GF-D8 (cell line): ENCODE data around the gene CUBN.
A peak's percentile ranks its signal among the peaks of the same experiment; 100 is the strongest.

Source experiments
- DNase-seq: peaks from one replicate; lab custom pipeline; 2025; lab: John Stamatoyannopoulos, UW

The CUBN gene

DNA sequence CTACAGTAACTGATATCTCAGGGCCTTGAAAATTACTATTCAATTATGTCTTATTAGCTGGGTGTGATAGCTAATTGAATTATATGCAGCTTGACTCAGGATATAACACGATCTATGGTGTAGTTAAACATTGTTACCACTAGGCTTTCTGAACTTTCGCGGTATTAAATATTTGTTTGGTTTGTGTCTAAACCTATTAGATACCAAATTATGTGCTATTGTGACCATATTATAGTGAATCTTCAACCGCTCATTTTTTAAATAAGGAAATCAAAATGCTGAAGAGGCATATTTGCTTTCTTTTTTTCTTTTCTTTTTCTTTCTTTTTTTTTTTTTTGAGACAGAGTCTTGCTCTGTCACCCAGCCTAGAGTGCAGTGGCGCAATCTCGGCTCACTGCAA lies 213.1 kb downstream of the CUBN start:
- DNase-seq: no peak

DNA sequence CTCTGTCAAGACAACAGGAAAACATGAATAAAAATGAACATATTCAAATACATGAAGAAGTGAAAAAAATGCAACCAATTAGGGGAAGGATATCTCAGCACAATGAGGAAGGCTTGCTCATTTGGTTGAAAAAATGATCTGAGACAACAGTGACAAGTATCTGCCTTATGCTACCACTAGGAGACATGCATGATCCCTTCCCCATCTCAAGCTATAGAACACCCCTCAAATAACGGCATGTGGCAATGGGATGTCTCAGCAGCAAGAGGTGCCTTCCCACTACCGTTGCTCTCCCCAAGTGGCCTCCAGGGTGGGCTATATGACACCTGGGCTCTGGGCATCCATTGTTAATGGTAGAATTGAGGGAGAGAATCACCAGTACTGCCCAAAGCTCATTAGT lies 214.3 kb downstream of the CUBN start:
- DNase-seq: no peak

DNA sequence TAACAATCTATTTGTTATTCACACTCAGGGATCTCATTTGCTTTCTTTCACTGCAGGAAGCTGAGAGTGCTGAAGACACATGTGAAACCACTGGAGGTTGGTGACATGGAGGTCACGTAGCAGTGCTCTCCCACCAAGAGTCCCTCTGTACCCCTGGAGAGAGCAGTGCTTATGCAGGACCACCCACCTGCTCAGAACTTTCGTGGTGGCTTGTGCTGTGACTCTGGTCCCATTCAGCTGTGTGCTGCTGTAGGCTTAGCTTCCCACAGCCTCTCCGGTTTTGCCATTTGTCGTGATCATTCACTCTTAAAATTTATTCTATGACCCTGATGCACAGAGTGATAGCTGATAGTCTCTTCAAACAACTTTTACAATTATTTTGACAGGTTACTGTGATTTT lies 216.3 kb downstream of the CUBN start:
- no peak for DNase-seq

DNA sequence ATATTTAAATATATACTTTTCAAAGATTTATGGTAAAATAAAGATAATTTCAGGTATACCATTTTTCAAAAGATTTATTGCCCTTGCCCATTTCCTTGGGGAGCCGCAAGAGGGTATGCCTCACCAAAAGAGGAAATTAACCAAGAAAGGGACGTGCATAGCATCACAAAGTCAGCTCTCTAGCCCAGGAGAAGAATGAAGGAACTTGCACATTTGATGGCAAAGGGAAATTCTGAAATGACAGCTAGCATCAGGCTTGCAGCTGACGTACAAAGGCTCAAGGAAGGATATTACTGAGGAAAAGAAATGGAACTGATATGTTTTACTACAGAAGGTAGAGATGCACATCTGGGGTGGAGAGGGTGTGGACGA lies 218.8 kb downstream of the CUBN start:
- peak; percentile 32 for DNase-seq

DNA sequence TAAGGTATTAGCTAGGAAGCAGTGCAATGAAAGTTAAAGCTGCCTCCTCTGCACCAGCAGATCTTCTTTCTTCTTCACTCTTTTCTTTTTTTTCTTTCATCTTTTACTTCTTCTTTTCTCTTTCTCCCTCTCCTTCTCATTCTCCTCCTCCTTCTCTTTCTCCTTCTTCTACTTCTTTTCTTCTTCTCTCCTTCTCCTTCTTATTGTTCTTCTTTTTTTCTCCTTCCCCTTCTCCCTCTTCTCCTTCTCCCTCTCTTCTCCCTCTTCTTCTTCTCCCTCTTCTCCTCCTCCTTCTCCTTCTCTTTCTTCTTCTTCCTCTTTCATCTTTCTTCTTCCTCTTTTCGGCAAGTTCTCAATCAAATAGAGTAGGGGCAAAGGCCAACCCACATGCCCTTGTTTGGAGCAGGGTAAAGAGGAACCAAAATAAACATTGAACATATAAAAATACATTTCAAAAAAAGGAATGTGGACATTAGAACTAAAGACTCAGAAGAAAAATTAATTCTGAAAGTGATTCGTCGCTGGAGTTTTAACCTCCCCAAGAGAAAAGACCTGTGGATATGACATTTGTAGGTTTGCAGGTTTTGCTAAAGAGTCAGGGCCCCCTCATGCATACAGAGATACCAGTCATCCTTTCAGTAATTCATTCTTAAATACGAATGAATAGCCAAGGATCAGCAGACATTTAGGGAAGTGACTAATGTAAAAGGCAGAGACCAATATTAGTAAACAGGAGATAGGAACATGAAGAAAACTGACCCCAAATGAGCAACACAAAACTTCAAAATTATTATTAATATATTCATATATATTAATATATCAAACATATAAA lies 219.4 kb downstream of the CUBN start:
- DNase-seq: peak; percentile 7

DNA sequence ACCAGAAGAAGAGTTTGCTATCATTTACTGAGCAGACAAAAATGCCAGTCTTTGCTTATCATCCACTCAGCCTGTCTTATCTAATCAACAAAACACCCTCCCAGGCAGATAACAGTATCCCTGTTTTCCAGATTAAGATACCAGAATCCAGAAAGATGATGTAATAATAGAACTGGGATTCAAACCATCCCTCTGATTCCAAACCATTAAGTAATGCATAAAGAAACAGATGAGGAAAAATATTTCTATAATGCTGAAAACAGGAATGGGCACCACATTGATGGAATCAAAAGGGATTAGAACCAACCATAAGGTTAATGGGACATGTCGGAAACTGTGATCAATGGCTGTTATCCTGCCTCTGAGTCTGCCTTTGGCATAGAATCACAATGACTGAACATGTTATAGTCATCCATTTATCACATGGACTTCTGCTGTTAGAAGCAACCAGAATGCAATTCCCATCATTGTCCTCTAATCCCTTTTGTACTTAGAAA lies 220.3 kb downstream of the CUBN start:
- no peak for DNase-seq

DNA sequence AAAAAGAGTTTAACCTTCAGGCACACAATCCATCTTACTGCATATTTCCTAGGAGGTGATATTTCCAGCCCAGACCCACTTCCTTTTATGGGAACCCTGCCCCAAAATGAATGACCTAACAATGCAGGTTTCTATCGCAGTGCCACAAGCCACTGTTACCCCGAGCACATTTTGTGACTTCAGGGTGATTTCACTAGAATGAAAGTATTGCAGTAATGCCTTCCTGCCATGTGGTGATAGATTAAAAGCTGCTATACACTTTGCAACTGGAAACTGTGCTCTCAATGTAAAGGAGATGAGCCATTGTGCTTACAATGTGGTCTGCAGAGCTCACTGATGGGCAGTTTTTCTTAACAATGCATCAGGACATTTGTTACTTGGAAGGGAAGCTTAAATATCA lies 221.9 kb downstream of the CUBN start:
- DNase-seq: peak; percentile 60

DNA sequence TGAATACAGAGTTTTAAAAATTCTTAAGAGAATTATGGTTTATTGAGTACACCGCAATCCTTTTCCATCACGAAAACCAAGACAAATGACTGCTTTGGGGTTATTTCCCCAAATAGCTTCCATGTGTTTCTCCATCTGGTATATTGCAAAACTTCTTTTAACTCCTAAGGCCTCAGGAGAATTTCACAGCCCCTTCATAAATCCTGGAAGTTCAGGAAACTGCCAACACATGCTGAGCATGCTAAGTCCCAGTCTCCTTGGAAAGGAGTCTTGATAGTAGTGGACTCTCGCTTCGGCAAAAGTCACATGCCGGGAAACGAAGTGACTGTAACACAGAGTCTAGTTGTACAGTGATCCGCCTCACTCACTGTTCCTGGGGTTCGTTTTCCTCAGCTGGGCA lies 224.3 kb downstream of the CUBN start:
- DNase-seq: no peak

DNA sequence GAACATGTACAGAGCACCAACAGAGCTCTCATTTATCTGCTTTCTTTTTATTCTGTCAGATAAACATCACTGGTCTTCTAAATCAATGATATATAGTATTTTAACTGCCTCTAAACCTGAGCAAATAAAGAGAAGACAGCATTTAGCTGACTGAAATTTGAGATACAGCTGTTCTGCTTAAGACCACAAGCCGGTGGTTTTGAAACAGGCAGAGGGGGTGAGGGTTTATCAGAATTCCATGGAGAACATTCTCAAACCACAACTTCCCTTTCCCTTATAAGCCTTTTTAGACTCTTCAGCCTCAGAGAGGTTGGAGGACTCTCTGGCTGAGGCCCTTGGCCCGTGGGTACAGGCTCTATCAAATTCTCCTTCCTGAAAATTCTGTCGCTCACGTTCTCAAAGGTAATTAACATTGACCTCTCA lies 225.0 kb downstream of the CUBN start:
- peak; percentile 78 for DNase-seq

DNA sequence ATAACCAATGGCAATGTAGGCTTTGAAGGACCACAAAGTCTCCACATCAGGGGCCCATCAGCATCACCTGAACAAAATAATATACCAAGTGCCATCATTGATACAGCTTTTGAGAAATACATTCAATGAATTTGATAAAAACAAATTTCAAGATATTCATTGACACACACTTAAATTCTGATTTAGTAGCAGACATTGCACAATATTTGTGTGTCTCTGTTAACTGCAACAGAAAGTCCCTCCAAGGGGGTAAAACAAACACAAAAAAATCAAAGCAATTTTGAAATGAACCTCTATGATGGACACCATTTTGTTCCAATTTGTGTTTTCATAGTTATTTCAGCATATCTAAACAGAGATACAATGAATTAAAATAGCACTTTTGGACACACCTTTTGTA lies 225.6 kb downstream of the CUBN start:
- DNase-seq: no peak

DNA sequence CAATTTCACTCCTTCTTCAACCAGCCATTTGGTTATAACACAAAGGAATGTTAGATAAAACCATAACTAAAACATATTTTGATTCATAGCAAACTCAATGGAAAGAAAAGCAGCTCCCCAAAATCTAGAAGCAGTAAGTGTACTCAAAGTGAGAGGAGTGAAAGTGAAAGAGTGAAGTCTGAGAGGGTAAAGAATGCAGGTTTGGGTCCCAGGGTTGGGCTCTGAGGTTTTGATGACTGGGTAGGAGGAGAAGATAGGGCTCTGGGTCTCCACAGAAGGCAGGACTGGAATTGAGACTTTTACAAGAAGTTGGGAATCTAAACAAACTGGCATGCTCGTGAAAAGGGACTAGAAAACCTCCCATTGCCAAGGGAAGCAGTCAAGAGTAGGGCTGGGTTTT lies 227.0 kb downstream of the CUBN start:
- DNase-seq: no peak

DNA sequence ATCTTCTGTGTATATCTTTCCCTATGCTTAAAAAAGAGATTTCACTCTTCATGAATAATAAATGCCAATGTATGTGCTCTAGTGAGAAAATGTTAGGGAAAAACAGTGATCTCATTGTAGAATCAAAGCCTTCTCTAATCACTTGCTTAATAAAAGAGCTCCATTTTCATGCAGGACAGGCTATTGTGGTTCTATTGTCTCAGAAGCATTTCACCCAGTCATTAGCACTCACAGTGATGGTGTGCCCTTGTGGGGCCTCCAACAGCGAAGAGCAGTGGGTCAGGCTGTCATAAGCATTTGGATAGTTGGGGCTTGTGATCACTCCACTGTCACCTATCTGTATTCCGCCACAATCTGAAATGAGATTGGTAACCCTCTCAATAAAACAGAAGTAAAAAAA lies 228.5 kb downstream of the CUBN start:
- DNase-seq: no peak

DNA sequence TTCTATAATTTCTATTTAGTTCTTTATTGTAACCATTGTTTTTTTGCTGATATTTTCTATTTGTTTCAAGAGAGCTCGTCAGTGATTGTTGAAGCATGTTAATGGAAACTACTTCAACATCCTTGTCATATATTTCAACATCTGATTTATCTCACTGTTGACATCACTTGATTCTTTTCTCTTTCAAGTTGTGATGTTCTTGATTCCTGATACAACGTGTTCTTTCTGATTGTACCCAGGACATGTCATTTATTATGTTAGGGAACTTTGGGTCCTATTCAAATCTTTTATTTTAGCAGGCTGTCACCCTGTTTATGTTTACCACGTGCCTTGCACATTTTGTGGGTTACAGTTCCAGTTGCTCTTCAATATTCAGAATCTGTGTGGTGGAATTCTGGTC lies 232.6 kb downstream of the CUBN start:
- no peak for DNase-seq

DNA sequence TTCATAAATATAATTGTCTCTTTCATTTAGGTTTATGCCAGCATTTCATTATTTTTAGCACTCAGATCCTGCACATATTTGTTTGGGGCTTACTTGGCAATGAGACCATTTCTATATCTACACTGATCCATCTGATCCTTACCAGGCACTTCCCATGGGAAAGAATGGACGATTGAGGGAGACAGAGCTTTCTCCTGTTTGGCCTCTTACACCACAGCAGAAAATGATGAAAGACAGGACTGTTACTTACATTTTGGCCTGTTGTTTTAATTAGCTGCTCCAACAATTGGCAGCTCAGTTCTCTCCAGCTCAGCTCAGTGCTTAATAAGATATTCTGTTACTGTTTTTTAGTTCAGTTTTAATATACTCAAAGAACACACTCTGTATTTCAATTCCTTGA lies 234.8 kb downstream of the CUBN start:
- DNase-seq: no peak

DNA sequence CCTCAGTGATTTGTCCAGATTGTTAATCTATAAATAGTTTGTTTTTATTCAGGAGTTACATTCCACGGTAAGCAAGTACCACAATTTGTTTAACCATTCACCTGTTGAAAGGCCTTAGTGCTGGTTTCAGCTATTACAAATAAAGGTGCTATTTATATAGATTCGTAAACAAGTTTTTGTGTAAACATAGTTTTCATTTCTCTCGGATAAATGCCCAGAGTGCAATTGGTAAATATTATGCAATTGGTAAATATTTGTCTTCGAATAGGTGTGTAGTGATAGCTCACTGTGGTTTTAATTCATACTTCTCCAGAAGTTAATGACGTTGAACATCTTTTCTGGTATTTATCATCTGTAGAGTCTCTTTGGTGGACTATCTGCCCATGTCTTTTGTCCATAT lies 235.9 kb downstream of the CUBN start:
- DNase-seq: no peak

DNA sequence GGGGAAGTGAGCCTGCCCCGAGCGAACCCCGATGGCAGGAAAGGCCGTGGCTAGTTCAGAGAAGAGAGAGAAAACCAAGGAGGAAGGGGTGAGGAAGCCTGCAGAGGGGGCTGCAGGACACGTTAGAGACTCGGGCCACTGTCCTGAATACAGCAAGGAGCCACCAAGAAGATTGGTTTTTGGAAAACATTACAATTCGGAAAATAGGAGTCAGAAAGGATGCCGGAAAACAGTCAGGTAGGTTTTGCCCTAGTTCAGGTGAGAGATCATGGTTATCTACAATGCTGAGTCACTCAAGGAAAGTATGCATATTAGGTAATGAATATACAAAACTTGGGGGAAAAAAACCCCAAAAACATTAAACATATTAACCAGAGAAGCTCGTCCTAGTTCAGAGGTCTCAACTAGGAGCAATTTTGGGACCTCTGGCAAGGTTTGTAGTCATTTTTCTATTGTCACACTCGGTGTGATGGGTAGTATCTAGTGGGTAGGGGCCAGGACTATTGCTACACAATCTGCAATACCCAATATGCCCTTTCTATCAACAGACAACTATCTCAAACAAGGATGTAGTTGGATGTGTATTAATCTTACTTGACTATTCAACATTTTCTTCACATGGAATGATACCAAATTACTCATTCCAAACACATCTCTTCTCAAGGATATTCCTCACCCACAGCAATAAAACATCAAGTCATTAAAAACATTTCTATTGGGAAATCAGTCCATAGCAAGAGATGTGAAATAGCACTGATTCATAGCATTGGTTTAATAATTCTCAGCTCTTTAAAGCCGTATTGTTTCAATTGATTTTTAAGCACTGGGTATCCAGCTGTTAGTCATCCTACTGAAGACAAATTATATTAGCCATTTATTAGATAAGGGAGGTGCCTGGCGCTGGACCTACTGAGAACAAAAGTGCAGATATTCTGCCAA lies 238.0 kb downstream of the CUBN start:
- peak; percentile 45 for DNase-seq

DNA sequence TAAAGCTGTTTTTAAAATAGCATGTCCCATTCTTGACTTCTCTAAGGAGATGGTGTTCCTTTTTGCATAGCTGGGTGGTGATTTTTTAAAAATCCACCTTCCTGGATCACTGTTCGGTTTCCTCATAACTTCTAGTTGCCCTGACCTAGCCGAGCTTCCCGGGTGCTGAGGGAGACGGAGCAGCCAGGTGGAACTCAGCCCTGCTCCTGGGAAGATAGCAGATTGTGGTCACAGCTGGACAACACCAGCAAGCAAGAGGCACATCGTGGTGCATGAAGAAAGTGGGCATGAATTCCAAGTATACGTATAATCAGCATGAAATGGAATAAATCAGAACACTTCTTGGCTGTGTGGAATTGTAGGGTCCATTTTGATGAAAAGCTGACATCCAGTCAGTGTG lies 238.9 kb downstream of the CUBN start:
- DNase-seq: no peak

DNA sequence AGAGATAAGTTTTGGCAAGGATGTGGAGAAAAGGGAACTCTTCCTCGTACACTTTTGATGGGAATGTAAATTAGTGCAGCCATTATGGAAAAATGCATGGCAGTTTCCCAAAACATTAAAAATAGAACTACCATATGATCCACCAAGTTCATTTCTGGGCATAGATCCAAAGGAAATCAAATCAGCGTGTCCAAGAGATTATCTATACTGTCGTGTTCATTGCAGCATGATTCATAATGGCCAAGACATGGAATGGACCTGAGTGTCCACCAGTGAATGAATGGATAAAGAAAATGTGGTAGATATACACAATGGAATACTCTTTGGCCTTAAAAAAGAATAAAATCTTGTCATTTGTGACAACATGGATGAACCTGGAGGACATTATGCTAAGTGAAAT lies 242.0 kb downstream of the CUBN start:
- no peak for DNase-seq

DNA sequence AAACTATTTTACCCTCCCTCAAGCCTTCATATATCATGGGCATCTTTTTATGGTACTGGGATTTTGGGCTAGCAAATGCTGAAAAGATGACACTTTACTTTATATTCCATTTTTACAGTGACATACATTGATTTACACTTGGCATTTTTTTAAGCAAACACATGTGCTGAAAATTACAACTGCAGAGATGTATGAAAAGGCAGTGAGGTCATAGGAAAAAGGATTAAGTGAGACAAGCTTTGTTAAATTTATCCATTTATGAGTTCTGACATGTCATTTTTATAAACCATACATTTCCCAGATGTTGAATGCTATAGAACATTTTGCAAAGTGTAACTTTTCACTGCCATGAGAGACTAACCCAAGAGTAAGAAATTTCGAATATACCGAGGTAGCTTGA lies 243.6 kb downstream of the CUBN start:
- no peak for DNase-seq

DNA sequence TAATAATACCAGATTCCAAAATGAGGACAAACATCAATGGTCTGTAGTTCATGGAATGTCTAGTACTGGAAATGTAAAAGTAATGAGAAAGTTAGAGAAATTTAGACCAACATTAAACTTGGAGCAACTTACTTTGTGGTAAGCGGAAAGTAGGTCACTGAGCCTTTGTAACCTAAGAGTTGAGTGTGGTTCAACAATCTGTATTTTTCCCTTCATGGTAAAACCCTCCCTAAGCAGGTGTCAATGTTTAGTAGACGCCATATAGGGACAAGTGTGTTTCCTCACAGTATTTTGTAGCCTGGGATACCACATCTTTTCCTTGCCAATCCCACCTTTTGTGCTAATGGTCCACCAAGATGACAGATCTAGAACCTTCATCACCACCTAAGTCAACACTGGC lies 245.1 kb downstream of the CUBN start:
- DNase-seq: no peak

DNA sequence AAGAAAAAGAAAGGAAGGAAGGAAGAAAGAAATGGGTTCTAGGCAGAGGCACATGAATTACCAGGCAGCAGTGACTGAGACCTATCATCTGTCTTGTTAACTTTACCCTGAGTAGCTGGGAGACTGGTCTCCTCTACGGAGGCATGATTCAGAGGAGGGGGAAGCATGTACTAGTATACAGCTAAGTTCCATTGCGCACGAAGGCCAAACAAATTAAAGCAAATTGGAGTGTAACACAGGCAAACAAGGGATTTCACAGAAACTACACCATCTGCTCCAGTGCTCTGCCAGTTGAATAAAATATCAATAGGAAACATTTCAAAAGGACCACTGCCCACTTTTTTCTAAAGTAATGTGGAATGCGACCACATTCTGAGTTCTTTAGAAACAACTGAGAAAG lies 246.5 kb downstream of the CUBN start:
- DNase-seq: no peak

DNA sequence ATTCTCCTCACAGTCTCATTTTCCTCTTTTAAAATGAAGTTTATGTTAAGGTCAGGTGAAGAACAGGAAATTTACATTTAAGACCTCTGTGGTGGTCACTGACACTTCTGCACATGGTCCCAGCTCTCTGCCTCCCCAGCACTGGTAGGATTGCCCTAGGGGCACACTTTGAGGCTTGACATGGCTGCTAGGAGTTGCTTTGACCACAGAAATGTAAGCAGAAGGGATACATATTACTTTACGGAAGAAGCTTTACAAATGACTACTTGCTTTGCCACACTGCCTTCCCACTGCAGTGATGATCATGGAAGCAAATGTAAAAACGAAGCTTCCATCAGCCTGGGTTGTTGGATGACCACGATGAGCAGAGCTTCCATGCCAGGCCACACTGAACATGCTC lies 259.3 kb downstream of the CUBN start:
- DNase-seq: no peak

DNA sequence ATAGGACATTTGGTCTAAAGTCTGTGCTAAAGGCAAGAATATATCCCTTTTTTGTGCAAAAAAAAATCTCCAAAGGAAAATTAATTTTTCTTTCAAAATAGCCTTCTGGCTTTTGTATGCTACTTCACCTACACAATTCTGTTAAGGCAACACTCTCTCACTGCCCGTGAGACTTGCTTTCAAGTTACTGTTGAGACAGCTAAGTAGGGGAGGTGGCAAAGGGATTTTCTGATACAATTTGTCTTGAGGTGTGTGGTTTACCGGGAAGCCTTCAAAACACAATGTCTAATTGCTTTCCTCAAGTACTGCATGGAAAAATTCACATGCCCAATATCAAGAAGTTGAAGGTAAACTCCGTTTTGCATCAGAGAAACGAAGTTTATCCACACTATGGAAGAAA lies 261.6 kb downstream of the CUBN start:
- no peak for DNase-seq
